CD8-positive, alpha-beta memory T cell (primary cell): ENCODE data around the gene MINPP1. TPM values are rescaled to one million over a fixed set of nuclear protein-coding genes. Genes with fewer than 3 reads are reported as not detected.

ENCODE experiments used
- CTCF ChIA-PET: fragments of 350-600 bp; sonication (Branson Sonifier 250); formaldehyde crosslinking; loops from one replicate; lab custom pipeline; 2021; ENCODE audit warnings: antibody characterized with exemption; lab: Charles Lee
- POLR2A ChIA-PET: fragments of 350-600 bp; sonication (Branson Sonifier 250); formaldehyde crosslinking; loops from one replicate; lab custom pipeline; 2021; ENCODE audit warnings: antibody characterized with exemption; lab: Charles Lee
- DNase-seq, 5 donors: peaks; one replicate each; pipeline versions ENCODE4 v3.0.0 to v3.0.0-alpha.2; 2020 to 2022; ENCODE audit warnings: mixed read lengths in 1 of 5
- H3K27ac ChIP-seq: one replicate; pipeline ENCODE4 v1.7.0; 2013; ENCODE audit warnings: low read depth, mild to moderate bottlenecking, low read length, moderate library complexity
- H3K27me3 ChIP-seq: 2 replicates; pipeline ENCODE4 v1.7.0; 2013; ENCODE audit warnings: low read length, mild to moderate bottlenecking; ENCODE audit not compliant: insufficient read depth, poor library complexity, severe bottlenecking
- H3K36me3 ChIP-seq: 2 replicates; pipeline ENCODE4 v1.7.0; 2013; ENCODE audit warnings: mild to moderate bottlenecking, low read length, moderate library complexity; ENCODE audit not compliant: insufficient read depth
- H3K4me1 ChIP-seq: 2 replicates; pipeline ENCODE4 v1.7.0; 2013; ENCODE audit warnings: mild to moderate bottlenecking, low read length, moderate library complexity; ENCODE audit not compliant: insufficient read depth
- H3K4me3 ChIP-seq: 2 replicates; pipeline ENCODE4 v1.7.0; 2013; ENCODE audit warnings: mild to moderate bottlenecking, low read length
- H3K9me3 ChIP-seq: 2 replicates; pipeline ENCODE4 v1.7.0; 2013; ENCODE audit warnings: mild to moderate bottlenecking, low read length
- H3K27ac Mint-ChIP-seq, 8 donors: one replicate each; pipeline ENCODE4 v1.8.0; 2020 to 2021; ENCODE audit warnings: mixed read lengths in 8 of 8, mild to moderate bottlenecking in 6 of 8, inconsistent platforms in 3 of 8, moderate library complexity in 3 of 8
- H3K27me3 Mint-ChIP-seq, 2 donors: one replicate each; pipeline ENCODE4 v1.8.0; 2020 to 2021; ENCODE audit warnings: mixed read lengths in 2 of 2, mild to moderate bottlenecking in 1 of 2, moderate library complexity in 1 of 2
- H3K36me3 Mint-ChIP-seq, 3 donors: one replicate each; pipeline ENCODE4 v1.8.0; 2020 to 2021; ENCODE audit warnings: mixed read lengths in 3 of 3, inconsistent platforms in 1 of 3, mild to moderate bottlenecking in 1 of 3
- H3K4me1 Mint-ChIP-seq, 3 donors: one replicate each; pipeline ENCODE4 v1.8.0; 2020 to 2021; ENCODE audit warnings: mixed read lengths in 3 of 3, inconsistent platforms in 1 of 3, mild to moderate bottlenecking in 1 of 3
- H3K4me3 Mint-ChIP-seq, 7 donors: one replicate each; pipeline ENCODE4 v1.8.0; 2020 to 2021; ENCODE audit warnings: mixed read lengths in 7 of 7, mild to moderate bottlenecking in 6 of 7, moderate library complexity in 4 of 7, inconsistent platforms in 2 of 7
- H3K9me3 Mint-ChIP-seq, 5 donors: one replicate each; pipeline ENCODE4 v1.8.0; 2020 to 2022; ENCODE audit warnings: mixed read lengths in 5 of 5, mild to moderate bottlenecking in 3 of 5, moderate library complexity in 2 of 5, inconsistent platforms in 1 of 5
- polyA plus RNA-seq: library from polyadenylated mRNA; unstranded; fragments of 300-500 nt; fragmentation: Illumina TruSeq; gene quantifications from one replicate; pipeline ENCODE4 v1.2.3, GENCODE V29; 2021
- total RNA-seq, 2 experiments: library from RNA; stranded (reverse); gene quantifications; one replicate each; pipeline ENCODE4 v1.2.3, GENCODE V29; 2021

The MINPP1 gene
- total and polyA plus RNA-seq, 3 experiments from 2014 or later = 8.7 to 17.0 (median 16.2) TPM

GRCh38 chr10:87594864-87595263 lies 90.2 kb downstream of the MINPP1 start:
- no peaks in the 10 kb centered on the region for H3K36me3 Mint-ChIP-seq

GRCh38 chr10:87596351-87596750 lies 91.7 kb downstream of the MINPP1 start:
- DNase-seq = no peak
- no peaks in the 10 kb centered on the region for H3K27me3 ChIP-seq
- no peaks in the 10 kb centered on the region for H3K36me3 Mint-ChIP-seq
- ChIA-PET POLR2A (no interaction called here), CTCF (no interaction called here)
- H3K4me1 ChIP-seq = no peaks in the 10 kb centered on the region
- H3K9me3 ChIP-seq = no peaks in the 10 kb centered on the region
- H3K4me3 Mint-ChIP-seq = no peak overlapping the region
- no peaks in the 10 kb centered on the region for H3K9me3 Mint-ChIP-seq
- no peak overlapping the region for H3K27ac Mint-ChIP-seq
- no peak overlapping the region for H3K4me3 ChIP-seq
- no peak overlapping the region for H3K27ac ChIP-seq
- H3K27me3 Mint-ChIP-seq = peaks cover 6 to 30% of the 10 kb centered on the region in 2 donors
- peaks cover 1 to 2% (median 2%) of the 10 kb centered on the region in 3 donors for H3K4me1 Mint-ChIP-seq
- H3K36me3 ChIP-seq = no peaks in the 10 kb centered on the region

More at GRCh38 chr10:87594864-87595263, 90.2 kb downstream of the MINPP1 start:
- no peaks in the 10 kb centered on the region for H3K36me3 ChIP-seq
- H3K27me3 ChIP-seq = no peaks in the 10 kb centered on the region
- no peak overlapping the region for H3K4me3 ChIP-seq
- H3K4me3 Mint-ChIP-seq = no peak overlapping the region
- no peak overlapping the region for H3K27ac Mint-ChIP-seq
- no peak overlapping the region for H3K27ac ChIP-seq
- no peaks in the 10 kb centered on the region for H3K9me3 ChIP-seq
- no peaks in the 10 kb centered on the region for H3K4me1 Mint-ChIP-seq
- ChIA-PET POLR2A (no interaction called here), CTCF (no interaction called here)
- H3K9me3 Mint-ChIP-seq = peaks cover 0 to 3% (median 0%) of the 10 kb centered on the region in 5 donors
- DNase-seq = no peak
- H3K4me1 ChIP-seq = no peaks in the 10 kb centered on the region
- H3K27me3 Mint-ChIP-seq = peaks cover 6 to 28% of the 10 kb centered on the region in 2 donors

DNA sequence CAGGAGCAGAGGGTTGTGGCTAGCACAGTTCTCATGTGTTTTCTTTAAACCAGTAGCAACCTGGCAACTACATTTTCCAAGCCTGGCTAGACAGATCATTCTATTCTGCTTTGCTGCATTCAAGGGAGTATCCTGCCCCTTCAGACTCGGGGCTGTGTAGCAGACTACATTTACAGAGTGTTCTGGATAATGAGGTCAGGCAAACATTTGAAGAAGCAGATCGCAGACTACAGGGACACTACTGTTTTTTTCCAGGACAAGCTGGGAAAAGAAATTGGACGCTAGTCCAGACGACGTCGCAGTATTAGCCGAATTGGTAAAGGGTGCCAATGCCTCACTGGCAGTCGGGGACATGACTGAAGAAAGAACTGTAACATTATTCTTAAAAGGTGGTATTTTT lies 94.0 kb downstream of the MINPP1 start:
- CTCF ChIA-PET = no interaction called here

GRCh38 chr10:87600581-87600980 lies 95.9 kb downstream of the MINPP1 start:
- H3K36me3 Mint-ChIP-seq = no peaks in the 10 kb centered on the region

More for the DNA sequence above, 94.0 kb downstream of the MINPP1 start:
- Mint-ChIP-seq H3K4me1 (peaks cover 6 to 14% (median 12%) of the 10 kb centered on the region in 3 donors), H3K4me3 (no peak overlapping the region), H3K36me3 (no peaks in the 10 kb centered on the region), H3K27ac (no peak overlapping the region), H3K27me3 (peaks cover 0 to 26% of the 10 kb centered on the region in 2 donors), H3K9me3 (no peaks in the 10 kb centered on the region)
- no peaks in the 10 kb centered on the region for H3K9me3 ChIP-seq
- no peak overlapping the region for H3K4me3 ChIP-seq
- no peak overlapping the region for H3K27ac ChIP-seq
- H3K4me1 ChIP-seq = no peaks in the 10 kb centered on the region
- POLR2A ChIA-PET = no interaction called here
- no peaks in the 10 kb centered on the region for H3K36me3 ChIP-seq
- DNase-seq = no peak
- H3K27me3 ChIP-seq = no peaks in the 10 kb centered on the region

More at GRCh38 chr10:87600581-87600980, 95.9 kb downstream of the MINPP1 start:
- Mint-ChIP-seq H3K4me1 (peaks cover 6 to 14% (median 12%) of the 10 kb centered on the region in 3 donors), H3K9me3 (no peaks in the 10 kb centered on the region), H3K27me3 (peaks cover 1 to 12% of the 10 kb centered on the region in 2 donors), H3K4me3 (no peak overlapping the region), H3K27ac (no peak overlapping the region)
- no peak overlapping the region for H3K27ac ChIP-seq
- no peak for DNase-seq
- no peaks in the 10 kb centered on the region for H3K36me3 ChIP-seq
- no peaks in the 10 kb centered on the region for H3K4me1 ChIP-seq
- ChIA-PET CTCF (no interaction called here), POLR2A (no interaction called here)
- H3K27me3 ChIP-seq = no peaks in the 10 kb centered on the region
- H3K9me3 ChIP-seq = no peaks in the 10 kb centered on the region
- no peak overlapping the region for H3K4me3 ChIP-seq

Other genes starting within 250 kb of the MINPP1 start
- gene NUTM2D, start 147.1 kb upstream of the MINPP1 start, total RNA-seq = 1 to 10 TPM; 2.6 to 2.7 TPM
- not detected for gene NUTM2D, start 147.1 kb upstream of the MINPP1 start, polyA plus RNA-seq
- under 1 TPM; 0.18 to 0.46 TPM for gene PAPSS2, start 155.0 kb downstream of the MINPP1 start, total RNA-seq
- 0.08 TPM for gene PAPSS2, start 155.0 kb downstream of the MINPP1 start, polyA plus RNA-seq